ENCODE results near the gene AP3B2. TPM values are rescaled to one million over a fixed set of nuclear protein-coding genes. Genes with fewer than 3 reads are reported as not detected.

The AP3B2 gene
- polyA plus RNA-seq, 4 donors = 2.8 to 6.8 TPM; not detected in 2

DNA sequence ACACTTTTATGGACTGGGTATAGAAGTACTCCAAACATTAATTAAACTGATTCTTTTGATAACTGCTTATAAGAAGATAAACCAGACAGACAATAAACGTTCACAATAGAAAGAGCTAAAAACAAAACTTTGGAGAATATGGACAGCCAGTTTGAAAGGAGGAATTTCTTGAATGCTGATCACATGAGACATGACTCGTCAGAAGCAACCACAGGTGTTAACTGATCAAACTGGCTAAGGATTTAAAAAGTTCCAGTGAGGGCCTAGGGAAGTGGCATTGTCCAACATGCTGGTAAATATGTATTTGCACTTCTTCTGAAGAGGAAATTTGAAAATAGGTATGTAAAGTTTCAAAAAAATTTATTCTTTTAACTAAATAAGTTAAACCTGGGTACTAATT, 29.4 kb upstream of the AP3B2 start:
- DNase-seq (no peak), FAIRE-seq (no peak)
- Histone ChIP-seq H3K27me3 (ENCODE audit: control insufficient read depth in 3 of 3, insufficient read depth in 3 of 3, low read length in 3 of 3) (no peaks in the 10 kb centered on the region), H3K4me1 (ENCODE audit: control insufficient read depth in 3 of 3, insufficient read depth in 2 of 3, low read depth in 1 of 3, low read length in 2 of 3) (no peaks in the 10 kb centered on the region), H3K27ac (ENCODE audit: low read depth in 1 of 3, low read length in 2 of 3) (no peak overlapping the region), H3K9me3 (ENCODE audit: control insufficient read depth in 2 of 2, insufficient read depth in 1 of 2, low read depth in 1 of 2, low read length in 1 of 2) (no peaks in the 10 kb centered on the region), H3K4me3 (ENCODE audit: low read depth in 1 of 3, low read length in 3 of 3) (no peak overlapping the region), H3K36me3 (ENCODE audit: control insufficient read depth in 3 of 3, insufficient read depth in 2 of 3, low read depth in 1 of 3, low read length in 3 of 3) (no peaks in the 10 kb centered on the region)
- WGBS, 3 donors = 47 to 68% (median 58%) methylated on average over 2 of the region's 2 CpGs

- Histone ChIP-seq H3K36me3 (ENCODE audit: control insufficient read depth in 3 of 3, insufficient read depth in 2 of 3, low read depth in 1 of 3, low read length in 3 of 3) (no peaks in the 10 kb centered on the region), H3K27me3 (ENCODE audit: control insufficient read depth in 3 of 3, insufficient read depth in 3 of 3, low read length in 3 of 3) (no peaks in the 10 kb centered on the region), H3K4me3 (ENCODE audit: low read depth in 1 of 3, low read length in 3 of 3) (no peak overlapping the region), H3K27ac (ENCODE audit: low read depth in 1 of 3, low read length in 2 of 3) (no peak overlapping the region), H3K9me3 (ENCODE audit: control insufficient read depth in 2 of 2, insufficient read depth in 1 of 2, low read depth in 1 of 2, low read length in 1 of 2) (no peaks in the 10 kb centered on the region), H3K4me1 (ENCODE audit: control insufficient read depth in 3 of 3, insufficient read depth in 2 of 3, low read depth in 1 of 3, low read length in 2 of 3) (no peaks in the 10 kb centered on the region)
- FAIRE-seq (no peak), DNase-seq (no peak)
- 69 to 91% (median 78%) methylated on average over 2 of the region's 2 CpGs for WGBS, 3 donors
These were observed 28.3 kb upstream of the AP3B2 start for GRCh38 chr15:82737975-82738374.

GRCh38 chr15:82731527-82731926, 21.9 kb upstream of the AP3B2 start:
- no peak for FAIRE-seq
- Histone ChIP-seq H3K9me3 (ENCODE audit: control insufficient read depth in 2 of 2, insufficient read depth in 1 of 2, low read depth in 1 of 2, low read length in 1 of 2) (no peaks in the 10 kb centered on the region), H3K27me3 (ENCODE audit: control insufficient read depth in 3 of 3, insufficient read depth in 3 of 3, low read length in 3 of 3) (no peaks in the 10 kb centered on the region), H3K4me3 (ENCODE audit: low read depth in 1 of 3, low read length in 3 of 3) (no peak overlapping the region), H3K36me3 (ENCODE audit: control insufficient read depth in 3 of 3, insufficient read depth in 2 of 3, low read depth in 1 of 3, low read length in 3 of 3) (no peaks in the 10 kb centered on the region), H3K27ac (ENCODE audit: low read depth in 1 of 3, low read length in 2 of 3) (no peak overlapping the region), H3K4me1 (ENCODE audit: control insufficient read depth in 3 of 3, insufficient read depth in 2 of 3, low read depth in 1 of 3, low read length in 2 of 3) (no peaks in the 10 kb centered on the region)
- no peak for DNase-seq
- 72 to 98% (median 88%) methylated on average over 2 of the region's 2 CpGs for WGBS, 3 donors

GRCh38 chr15:82730022-82730530, 20.4 kb upstream of the AP3B2 start:
- Histone ChIP-seq H3K4me1 (ENCODE audit: control insufficient read depth in 3 of 3, insufficient read depth in 2 of 3, low read depth in 1 of 3, low read length in 2 of 3) (no peaks in the 10 kb centered on the region), H3K4me3 (ENCODE audit: low read depth in 1 of 3, low read length in 3 of 3) (no peak overlapping the region), H3K36me3 (ENCODE audit: control insufficient read depth in 3 of 3, insufficient read depth in 2 of 3, low read depth in 1 of 3, low read length in 3 of 3) (no peaks in the 10 kb centered on the region), H3K9me3 (ENCODE audit: control insufficient read depth in 2 of 2, insufficient read depth in 1 of 2, low read depth in 1 of 2, low read length in 1 of 2) (no peaks in the 10 kb centered on the region), H3K27me3 (ENCODE audit: control insufficient read depth in 3 of 3, insufficient read depth in 3 of 3, low read length in 3 of 3) (no peaks in the 10 kb centered on the region), H3K27ac (ENCODE audit: low read depth in 1 of 3, low read length in 2 of 3) (no peak overlapping the region)
- DNase-seq = no peak
- FAIRE-seq = no peak
- 89 to 92% (median 92%) methylated on average over 11 of the region's 11 CpGs for WGBS, 3 donors

GRCh38 chr15:82726816-82727215, 17.1 kb upstream of the AP3B2 start:
- DNase-seq (no peak), FAIRE-seq (no peak)
- H3K4me1 ChIP-seq (ENCODE audit: control insufficient read depth in 3 of 3, insufficient read depth in 2 of 3, low read depth in 1 of 3, low read length in 2 of 3) = no peaks in the 10 kb centered on the region
- no peaks in the 10 kb centered on the region for H3K36me3 ChIP-seq (ENCODE audit: control insufficient read depth in 3 of 3, insufficient read depth in 2 of 3, low read depth in 1 of 3, low read length in 3 of 3)
- no peaks in the 10 kb centered on the region for H3K27me3 ChIP-seq (ENCODE audit: control insufficient read depth in 3 of 3, insufficient read depth in 3 of 3, low read length in 3 of 3)
- no peak overlapping the region for H3K27ac ChIP-seq (ENCODE audit: low read depth in 1 of 3, low read length in 2 of 3)
- 89 to 97% (median 94%) methylated on average over 10 of the region's 10 CpGs for WGBS, 3 donors
- no peak overlapping the region for H3K4me3 ChIP-seq (ENCODE audit: low read depth in 1 of 3, low read length in 3 of 3)
- no peaks in the 10 kb centered on the region for H3K9me3 ChIP-seq (ENCODE audit: control insufficient read depth in 2 of 2, insufficient read depth in 1 of 2, low read depth in 1 of 2, low read length in 1 of 2)

- H3K27me3 ChIP-seq (ENCODE audit: control insufficient read depth in 3 of 3, insufficient read depth in 3 of 3, low read length in 3 of 3) = peaks cover 0 to 4% (median 2%) of the 10 kb centered on the region in 3 donors
- no peak overlapping the region for H3K4me3 ChIP-seq (ENCODE audit: low read depth in 1 of 3, low read length in 3 of 3)
- DNase-seq (no peak), FAIRE-seq (no peak)
- 82 to 91% (median 88%) methylated on average over 4 of the region's 4 CpGs for WGBS, 3 donors
- H3K36me3 ChIP-seq (ENCODE audit: control insufficient read depth in 3 of 3, insufficient read depth in 2 of 3, low read depth in 1 of 3, low read length in 3 of 3) = no peaks in the 10 kb centered on the region
- no peak overlapping the region for H3K27ac ChIP-seq (ENCODE audit: low read depth in 1 of 3, low read length in 2 of 3)
- no peaks in the 10 kb centered on the region for H3K9me3 ChIP-seq (ENCODE audit: control insufficient read depth in 2 of 2, insufficient read depth in 1 of 2, low read depth in 1 of 2, low read length in 1 of 2)
- H3K4me1 ChIP-seq (ENCODE audit: control insufficient read depth in 3 of 3, insufficient read depth in 2 of 3, low read depth in 1 of 3, low read length in 2 of 3) = peaks cover 0 to 3% (median 0%) of the 10 kb centered on the region in 3 donors
These were observed 5.3 kb upstream of the AP3B2 start for GRCh38 chr15:82715003-82715402.

DNA sequence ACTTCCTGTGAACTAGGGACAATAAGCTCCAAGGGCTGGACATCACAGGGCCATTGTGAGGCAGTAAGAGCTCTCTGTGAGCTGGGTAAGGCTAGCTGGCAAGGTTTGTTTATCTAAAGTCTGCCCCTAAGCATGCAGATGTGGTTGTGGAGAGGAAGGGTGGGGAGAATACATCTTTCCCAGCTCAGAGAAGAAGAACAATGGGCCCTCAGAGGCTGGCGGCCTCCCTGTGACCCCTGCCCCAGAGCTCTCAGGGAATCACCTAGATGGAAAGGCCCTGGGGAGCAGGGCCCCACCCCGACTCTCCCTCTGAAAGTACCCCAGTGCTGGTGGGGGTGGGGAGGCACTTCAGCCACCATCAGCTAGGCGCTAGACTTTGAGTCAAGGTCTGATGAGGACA, 4.3 kb upstream of the AP3B2 start:
- FAIRE-seq = no peak
- Histone ChIP-seq H3K36me3 (ENCODE audit: control insufficient read depth in 3 of 3, insufficient read depth in 2 of 3, low read depth in 1 of 3, low read length in 3 of 3) (no peaks in the 10 kb centered on the region), H3K4me1 (ENCODE audit: control insufficient read depth in 3 of 3, insufficient read depth in 2 of 3, low read depth in 1 of 3, low read length in 2 of 3) (peaks cover 0 to 5% (median 0%) of the 10 kb centered on the region in 3 donors), H3K27ac (ENCODE audit: low read depth in 1 of 3, low read length in 2 of 3) (no peak overlapping the region), H3K27me3 (ENCODE audit: control insufficient read depth in 3 of 3, insufficient read depth in 3 of 3, low read length in 3 of 3) (peaks cover 0 to 4% (median 2%) of the 10 kb centered on the region in 3 donors), H3K9me3 (ENCODE audit: control insufficient read depth in 2 of 2, insufficient read depth in 1 of 2, low read depth in 1 of 2, low read length in 1 of 2) (no peaks in the 10 kb centered on the region), H3K4me3 (ENCODE audit: low read depth in 1 of 3, low read length in 3 of 3) (no peak overlapping the region)
- WGBS, 3 donors = 56 to 66% (median 56%) methylated on average over 3 of the region's 3 CpGs
- no peak for DNase-seq

DNA sequence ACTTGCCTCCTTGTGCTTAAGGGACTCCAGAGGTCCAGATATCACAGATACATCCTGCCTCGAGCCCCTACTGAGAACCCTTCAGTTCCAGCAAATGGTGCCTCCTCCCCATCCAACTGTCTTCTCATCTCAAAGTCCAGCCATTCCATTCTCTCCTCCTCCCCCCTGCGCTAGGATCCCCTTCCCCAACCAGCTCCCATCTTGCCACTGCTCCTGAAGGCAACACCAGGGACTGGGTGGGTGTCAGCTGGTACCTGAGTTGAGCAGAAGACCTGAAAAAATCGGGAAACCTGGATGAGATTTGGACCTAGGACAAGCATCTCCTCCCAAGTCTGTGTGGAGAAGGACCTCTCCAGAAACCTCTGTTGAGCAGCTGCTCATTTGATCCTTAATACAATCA, 2.4 kb upstream of the AP3B2 start:
- FAIRE-seq = no peak
- Histone ChIP-seq H3K4me1 (ENCODE audit: control insufficient read depth in 3 of 3, insufficient read depth in 2 of 3, low read depth in 1 of 3, low read length in 2 of 3) (peaks cover 0 to 7% (median 0%) of the 10 kb centered on the region in 3 donors), H3K4me3 (ENCODE audit: low read depth in 1 of 3, low read length in 3 of 3) (no peak overlapping the region), H3K36me3 (ENCODE audit: control insufficient read depth in 3 of 3, insufficient read depth in 2 of 3, low read depth in 1 of 3, low read length in 3 of 3) (no peaks in the 10 kb centered on the region), H3K27me3 (ENCODE audit: control insufficient read depth in 3 of 3, insufficient read depth in 3 of 3, low read length in 3 of 3) (peaks cover 0 to 4% (median 2%) of the 10 kb centered on the region in 3 donors), H3K27ac (ENCODE audit: low read depth in 1 of 3, low read length in 2 of 3) (no peak overlapping the region), H3K9me3 (ENCODE audit: control insufficient read depth in 2 of 2, insufficient read depth in 1 of 2, low read depth in 1 of 2, low read length in 1 of 2) (no peaks in the 10 kb centered on the region)
- DNase-seq = no peak
- 71 to 77% (median 75%) methylated on average over 3 of the region's 3 CpGs for WGBS, 3 donors

DNA sequence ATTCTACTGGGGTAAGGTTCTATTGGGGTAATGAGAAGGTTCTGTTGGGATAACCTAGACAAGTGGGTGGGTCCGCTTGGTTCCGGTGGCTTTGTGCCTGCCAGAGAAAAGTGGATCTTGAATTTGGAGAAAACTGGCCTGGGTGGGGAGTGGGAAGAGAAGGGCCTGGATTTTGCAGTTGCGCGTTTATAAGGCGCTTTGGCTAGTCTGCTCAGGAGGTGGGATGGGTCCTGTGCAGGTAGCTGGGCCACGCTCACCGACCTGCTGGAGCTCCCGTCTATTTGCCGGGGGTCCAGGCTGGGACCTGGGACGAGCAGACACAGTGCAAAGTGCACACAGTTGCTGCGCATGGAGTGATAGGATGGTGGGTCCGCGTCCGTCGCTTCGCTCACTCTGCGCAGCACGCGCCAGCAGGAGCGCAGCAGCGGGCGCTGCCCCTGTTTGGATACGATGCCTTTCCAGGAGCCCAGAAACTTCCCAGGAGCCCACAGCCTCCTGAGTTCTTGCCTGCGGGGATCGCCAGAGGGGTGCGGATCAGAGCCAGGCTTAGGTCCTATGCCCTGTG, 1.3 kb upstream of the AP3B2 start:
- Histone ChIP-seq H3K4me3 (ENCODE audit: low read depth in 1 of 3, low read length in 3 of 3) (no peak overlapping the region), H3K36me3 (ENCODE audit: control insufficient read depth in 3 of 3, insufficient read depth in 2 of 3, low read depth in 1 of 3, low read length in 3 of 3) (no peaks in the 10 kb centered on the region), H3K27ac (ENCODE audit: low read depth in 1 of 3, low read length in 2 of 3) (no peak overlapping the region), H3K4me1 (ENCODE audit: control insufficient read depth in 3 of 3, insufficient read depth in 2 of 3, low read depth in 1 of 3, low read length in 2 of 3) (peaks cover 0 to 7% (median 0%) of the 10 kb centered on the region in 3 donors), H3K27me3 (ENCODE audit: control insufficient read depth in 3 of 3, insufficient read depth in 3 of 3, low read length in 3 of 3) (peaks cover 0 to 4% (median 2%) of the 10 kb centered on the region in 3 donors), H3K9me3 (ENCODE audit: control insufficient read depth in 2 of 2, insufficient read depth in 1 of 2, low read depth in 1 of 2, low read length in 1 of 2) (no peaks in the 10 kb centered on the region)
- FAIRE-seq (no peak), DNase-seq (no peak)
- WGBS, 3 donors = 95 to 97% (median 96%) methylated on average over 26 of the region's 26 CpGs
